ENCODE data around the gene VSTM2L.

Gene VSTM2L

GRCh38 chr20:37868851-37869333 is 34.0 kb upstream of the VSTM2L start:
- Histone ChIP-seq H3K9ac (ENCODE audit: low read depth in 1 of 2, low read length in 2 of 2) (no peak overlapping the region), H3K36me3 (ENCODE audit: control insufficient read depth in 2 of 2, insufficient read depth in 2 of 2, low read length in 2 of 2) (peaks cover 21 to 41% of the 10 kb centered on the region in 2 donors), H3K4me1 (ENCODE audit: control insufficient read depth in 2 of 2, insufficient read depth in 2 of 2, low read length in 2 of 2) (no peaks in the 10 kb centered on the region), H3K27me3 (ENCODE audit: control insufficient read depth in 2 of 2, insufficient read depth in 2 of 2, low read length in 2 of 2) (no peaks in the 10 kb centered on the region), H3K4me3 (ENCODE audit: low read length in 2 of 2) (no peak overlapping the region), H3K9me3 (ENCODE audit: control insufficient read depth in 2 of 2, low read length in 2 of 2) (no peaks in the 10 kb centered on the region), H3K27ac (ENCODE audit: low read depth in 2 of 2, low read length in 2 of 2) (no peak overlapping the region)

GRCh38 chr20:37869334-37869861 is 33.5 kb upstream of the VSTM2L start:
- no peak overlapping the region for H3K27ac ChIP-seq (ENCODE audit: low read depth in 2 of 2, low read length in 2 of 2)
- peaks cover 22 to 45% of the 10 kb centered on the region in 2 donors for H3K36me3 ChIP-seq (ENCODE audit: control insufficient read depth in 2 of 2, insufficient read depth in 2 of 2, low read length in 2 of 2)
- no peaks in the 10 kb centered on the region for H3K27me3 ChIP-seq (ENCODE audit: control insufficient read depth in 2 of 2, insufficient read depth in 2 of 2, low read length in 2 of 2)
- H3K4me3 ChIP-seq (ENCODE audit: low read length in 2 of 2), result no peak overlapping the region
- H3K9ac ChIP-seq (ENCODE audit: low read depth in 1 of 2, low read length in 2 of 2), result no peak overlapping the region
- no peaks in the 10 kb centered on the region for H3K4me1 ChIP-seq (ENCODE audit: control insufficient read depth in 2 of 2, insufficient read depth in 2 of 2, low read length in 2 of 2)
- no peaks in the 10 kb centered on the region for H3K9me3 ChIP-seq (ENCODE audit: control insufficient read depth in 2 of 2, low read length in 2 of 2)

GRCh38 chr20:37870294-37870693 is 32.6 kb upstream of the VSTM2L start:
- peaks cover 19 to 45% of the 10 kb centered on the region in 2 donors for H3K36me3 ChIP-seq (ENCODE audit: control insufficient read depth in 2 of 2, insufficient read depth in 2 of 2, low read length in 2 of 2)
- no peaks in the 10 kb centered on the region for H3K4me1 ChIP-seq (ENCODE audit: control insufficient read depth in 2 of 2, insufficient read depth in 2 of 2, low read length in 2 of 2)
- H3K27ac ChIP-seq (ENCODE audit: low read depth in 2 of 2, low read length in 2 of 2), result no peak overlapping the region
- no peaks in the 10 kb centered on the region for H3K27me3 ChIP-seq (ENCODE audit: control insufficient read depth in 2 of 2, insufficient read depth in 2 of 2, low read length in 2 of 2)
- no peak overlapping the region for H3K9ac ChIP-seq (ENCODE audit: low read depth in 1 of 2, low read length in 2 of 2)
- no peak overlapping the region for H3K4me3 ChIP-seq (ENCODE audit: low read length in 2 of 2)
- no peaks in the 10 kb centered on the region for H3K9me3 ChIP-seq (ENCODE audit: control insufficient read depth in 2 of 2, low read length in 2 of 2)

GRCh38 chr20:37871751-37872150 is 31.2 kb upstream of the VSTM2L start:
- peaks cover 19 to 38% of the 10 kb centered on the region in 2 donors for H3K36me3 ChIP-seq (ENCODE audit: control insufficient read depth in 2 of 2, insufficient read depth in 2 of 2, low read length in 2 of 2)

GRCh38 chr20:37872161-37872560 is 30.8 kb upstream of the VSTM2L start:
- peaks cover 19 to 38% of the 10 kb centered on the region in 2 donors for H3K36me3 ChIP-seq (ENCODE audit: control insufficient read depth in 2 of 2, insufficient read depth in 2 of 2, low read length in 2 of 2)
- H3K27me3 ChIP-seq (ENCODE audit: control insufficient read depth in 2 of 2, insufficient read depth in 2 of 2, low read length in 2 of 2), result no peaks in the 10 kb centered on the region
- H3K4me3 ChIP-seq (ENCODE audit: low read length in 2 of 2), result no peak overlapping the region
- H3K9ac ChIP-seq (ENCODE audit: low read depth in 1 of 2, low read length in 2 of 2), result no peak overlapping the region
- no peak overlapping the region for H3K27ac ChIP-seq (ENCODE audit: low read depth in 2 of 2, low read length in 2 of 2)
- no peaks in the 10 kb centered on the region for H3K9me3 ChIP-seq (ENCODE audit: control insufficient read depth in 2 of 2, low read length in 2 of 2)
- H3K4me1 ChIP-seq (ENCODE audit: control insufficient read depth in 2 of 2, insufficient read depth in 2 of 2, low read length in 2 of 2), result no peaks in the 10 kb centered on the region

More at GRCh38 chr20:37871751-37872150, 31.2 kb upstream of the VSTM2L start:
- Histone ChIP-seq H3K27ac (ENCODE audit: low read depth in 2 of 2, low read length in 2 of 2) (no peak overlapping the region), H3K9me3 (ENCODE audit: control insufficient read depth in 2 of 2, low read length in 2 of 2) (no peaks in the 10 kb centered on the region), H3K4me3 (ENCODE audit: low read length in 2 of 2) (no peak overlapping the region), H3K9ac (ENCODE audit: low read depth in 1 of 2, low read length in 2 of 2) (no peak overlapping the region), H3K4me1 (ENCODE audit: control insufficient read depth in 2 of 2, insufficient read depth in 2 of 2, low read length in 2 of 2) (no peaks in the 10 kb centered on the region), H3K27me3 (ENCODE audit: control insufficient read depth in 2 of 2, insufficient read depth in 2 of 2, low read length in 2 of 2) (no peaks in the 10 kb centered on the region)

GRCh38 chr20:37873884-37874283 is 29.0 kb upstream of the VSTM2L start:
- Histone ChIP-seq H3K27me3 (ENCODE audit: control insufficient read depth in 2 of 2, insufficient read depth in 2 of 2, low read length in 2 of 2) (no peaks in the 10 kb centered on the region), H3K4me1 (ENCODE audit: control insufficient read depth in 2 of 2, insufficient read depth in 2 of 2, low read length in 2 of 2) (no peaks in the 10 kb centered on the region), H3K4me3 (ENCODE audit: low read length in 2 of 2) (no peak overlapping the region), H3K9ac (ENCODE audit: low read depth in 1 of 2, low read length in 2 of 2) (no peak overlapping the region), H3K36me3 (ENCODE audit: control insufficient read depth in 2 of 2, insufficient read depth in 2 of 2, low read length in 2 of 2) (peaks cover 16 to 31% of the 10 kb centered on the region in 2 donors), H3K27ac (ENCODE audit: low read depth in 2 of 2, low read length in 2 of 2) (no peak overlapping the region), H3K9me3 (ENCODE audit: control insufficient read depth in 2 of 2, low read length in 2 of 2) (no peaks in the 10 kb centered on the region)

GRCh38 chr20:37875460-37876175 is 27.3 kb upstream of the VSTM2L start:
- peaks cover 16 to 28% of the 10 kb centered on the region in 2 donors for H3K36me3 ChIP-seq (ENCODE audit: control insufficient read depth in 2 of 2, insufficient read depth in 2 of 2, low read length in 2 of 2)

GRCh38 chr20:37876863-37877262 is 26.1 kb upstream of the VSTM2L start:
- peaks cover 16 to 18% of the 10 kb centered on the region in 2 donors for H3K36me3 ChIP-seq (ENCODE audit: control insufficient read depth in 2 of 2, insufficient read depth in 2 of 2, low read length in 2 of 2)
- H3K27ac ChIP-seq (ENCODE audit: low read depth in 2 of 2, low read length in 2 of 2), result no peak overlapping the region
- no peak overlapping the region for H3K9ac ChIP-seq (ENCODE audit: low read depth in 1 of 2, low read length in 2 of 2)
- no peaks in the 10 kb centered on the region for H3K27me3 ChIP-seq (ENCODE audit: control insufficient read depth in 2 of 2, insufficient read depth in 2 of 2, low read length in 2 of 2)
- no peaks in the 10 kb centered on the region for H3K9me3 ChIP-seq (ENCODE audit: control insufficient read depth in 2 of 2, low read length in 2 of 2)
- no peaks in the 10 kb centered on the region for H3K4me1 ChIP-seq (ENCODE audit: control insufficient read depth in 2 of 2, insufficient read depth in 2 of 2, low read length in 2 of 2)
- no peak overlapping the region for H3K4me3 ChIP-seq (ENCODE audit: low read length in 2 of 2)

More at GRCh38 chr20:37875460-37876175, 27.3 kb upstream of the VSTM2L start:
- Histone ChIP-seq H3K4me1 (ENCODE audit: control insufficient read depth in 2 of 2, insufficient read depth in 2 of 2, low read length in 2 of 2) (no peaks in the 10 kb centered on the region), H3K4me3 (ENCODE audit: low read length in 2 of 2) (no peak overlapping the region), H3K9me3 (ENCODE audit: control insufficient read depth in 2 of 2, low read length in 2 of 2) (no peaks in the 10 kb centered on the region), H3K27me3 (ENCODE audit: control insufficient read depth in 2 of 2, insufficient read depth in 2 of 2, low read length in 2 of 2) (no peaks in the 10 kb centered on the region), H3K27ac (ENCODE audit: low read depth in 2 of 2, low read length in 2 of 2) (no peak overlapping the region), H3K9ac (ENCODE audit: low read depth in 1 of 2, low read length in 2 of 2) (no peak overlapping the region)

GRCh38 chr20:37877832-37878772 is 24.8 kb upstream of the VSTM2L start:
- no peaks in the 10 kb centered on the region for H3K27me3 ChIP-seq (ENCODE audit: control insufficient read depth in 2 of 2, insufficient read depth in 2 of 2, low read length in 2 of 2)
- no peak overlapping the region for H3K9ac ChIP-seq (ENCODE audit: low read depth in 1 of 2, low read length in 2 of 2)
- H3K36me3 ChIP-seq (ENCODE audit: control insufficient read depth in 2 of 2, insufficient read depth in 2 of 2, low read length in 2 of 2), result peaks cover 9 to 10% of the 10 kb centered on the region in 2 donors
- no peaks in the 10 kb centered on the region for H3K4me1 ChIP-seq (ENCODE audit: control insufficient read depth in 2 of 2, insufficient read depth in 2 of 2, low read length in 2 of 2)
- no peaks in the 10 kb centered on the region for H3K9me3 ChIP-seq (ENCODE audit: control insufficient read depth in 2 of 2, low read length in 2 of 2)
- no peak overlapping the region for H3K27ac ChIP-seq (ENCODE audit: low read depth in 2 of 2, low read length in 2 of 2)
- no peak overlapping the region for H3K4me3 ChIP-seq (ENCODE audit: low read length in 2 of 2)
